ENCODE measurements around the gene LGALS3BP.
"Not testable (repeated sequence)": the region's sequence is repeated elsewhere in the genome, so short reads cannot be mapped to it uniquely, and the experiment has no call there.

The LGALS3BP gene, protein sequence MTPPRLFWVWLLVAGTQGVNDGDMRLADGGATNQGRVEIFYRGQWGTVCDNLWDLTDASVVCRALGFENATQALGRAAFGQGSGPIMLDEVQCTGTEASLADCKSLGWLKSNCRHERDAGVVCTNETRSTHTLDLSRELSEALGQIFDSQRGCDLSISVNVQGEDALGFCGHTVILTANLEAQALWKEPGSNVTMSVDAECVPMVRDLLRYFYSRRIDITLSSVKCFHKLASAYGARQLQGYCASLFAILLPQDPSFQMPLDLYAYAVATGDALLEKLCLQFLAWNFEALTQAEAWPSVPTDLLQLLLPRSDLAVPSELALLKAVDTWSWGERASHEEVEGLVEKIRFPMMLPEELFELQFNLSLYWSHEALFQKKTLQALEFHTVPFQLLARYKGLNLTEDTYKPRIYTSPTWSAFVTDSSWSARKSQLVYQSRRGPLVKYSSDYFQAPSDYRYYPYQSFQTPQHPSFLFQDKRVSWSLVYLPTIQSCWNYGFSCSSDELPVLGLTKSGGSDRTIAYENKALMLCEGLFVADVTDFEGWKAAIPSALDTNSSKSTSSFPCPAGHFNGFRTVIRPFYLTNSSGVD
- 35.5 to 100 (median 45.7) reads per million in 3 experiments for total RNA-seq

DNA sequence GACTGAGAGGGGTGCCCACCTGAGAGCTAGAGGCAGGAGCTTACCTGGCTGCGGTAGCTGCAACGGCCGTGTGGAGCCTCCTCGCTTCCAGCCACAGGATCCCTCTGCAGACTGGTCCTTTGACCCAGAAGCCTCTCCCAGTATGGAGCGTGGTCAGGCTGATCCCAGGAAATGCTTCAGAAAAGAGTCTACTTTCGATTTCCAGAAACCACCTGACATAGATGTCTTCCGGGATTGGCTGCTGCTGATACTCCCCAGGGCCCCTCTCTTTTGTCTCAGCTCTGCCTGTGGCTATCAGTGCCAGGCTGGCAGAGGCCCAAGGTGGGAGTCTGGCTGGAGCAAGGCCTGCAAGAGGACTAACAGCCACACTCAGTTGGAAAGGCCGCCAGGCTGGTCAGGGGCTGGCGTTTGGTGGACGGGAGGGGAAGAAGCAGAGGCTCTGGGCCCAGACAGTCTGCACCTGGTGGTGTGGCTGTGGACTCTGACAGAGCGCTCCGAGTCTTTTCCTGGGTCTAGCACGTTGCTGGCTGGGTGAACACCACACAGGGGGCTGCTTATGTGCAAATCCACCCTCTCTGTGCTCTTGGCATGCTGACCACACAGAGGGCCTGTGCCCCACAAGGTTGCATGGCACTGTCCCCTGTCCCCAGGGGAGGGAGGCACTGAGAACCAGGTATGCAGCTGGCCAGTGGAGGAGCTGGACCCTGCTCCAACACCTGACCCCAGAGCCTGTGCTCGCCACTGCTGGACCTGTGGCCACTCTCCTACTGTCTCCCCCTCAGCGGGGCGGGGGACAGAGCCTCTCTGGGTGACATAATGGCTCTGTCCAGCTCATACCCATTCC lies at the start of gene LGALS3BP:
TSS of gene LGALS3BP (minus strand) at position 144 of the 844 bp plus-strand sequence. CDS start 2,732 bp downstream, outside the sequence.
- DNase-seq, result peak; percentile 42

DNA sequence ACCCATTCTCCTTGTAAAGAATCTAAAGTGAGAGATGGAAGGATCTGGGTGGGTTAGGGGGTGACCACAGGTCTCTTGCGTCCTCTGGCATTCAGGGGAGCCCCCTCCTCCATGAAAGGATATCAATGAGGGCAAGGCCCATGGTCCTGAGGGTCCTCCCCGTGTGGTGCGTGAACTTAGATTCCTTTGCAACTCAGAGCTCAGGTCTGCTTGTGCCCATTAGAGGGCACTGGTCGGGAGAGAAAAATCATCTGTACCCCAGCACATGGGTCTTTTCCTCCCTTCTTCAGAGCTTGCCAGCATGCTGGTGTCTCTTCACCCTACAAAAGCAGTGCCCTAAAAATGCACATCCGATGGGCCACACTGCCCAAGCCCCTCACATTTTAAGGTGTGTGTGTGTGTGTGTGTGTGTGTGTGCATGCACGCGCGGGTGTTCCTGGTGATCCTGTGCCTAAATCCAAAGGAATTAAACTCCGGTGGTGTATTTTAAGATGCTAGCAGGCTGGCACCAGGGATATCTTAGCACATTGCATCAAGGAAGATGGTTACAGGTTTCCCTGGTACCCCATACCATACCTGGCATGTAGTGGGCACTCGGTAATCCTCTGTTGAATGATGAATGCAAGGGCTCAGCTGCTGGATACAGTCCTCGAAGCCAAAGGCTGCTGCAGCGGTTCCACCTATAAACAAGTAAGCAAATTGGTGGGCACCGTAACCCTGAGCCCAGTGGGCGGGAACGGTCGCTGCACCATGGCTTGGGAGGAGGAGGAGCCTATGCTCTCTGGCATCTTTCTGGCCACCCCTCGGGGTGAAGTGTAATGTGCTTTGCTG lies 49.0 kb upstream of the LGALS3BP start:
- no peak for DNase-seq

DNA sequence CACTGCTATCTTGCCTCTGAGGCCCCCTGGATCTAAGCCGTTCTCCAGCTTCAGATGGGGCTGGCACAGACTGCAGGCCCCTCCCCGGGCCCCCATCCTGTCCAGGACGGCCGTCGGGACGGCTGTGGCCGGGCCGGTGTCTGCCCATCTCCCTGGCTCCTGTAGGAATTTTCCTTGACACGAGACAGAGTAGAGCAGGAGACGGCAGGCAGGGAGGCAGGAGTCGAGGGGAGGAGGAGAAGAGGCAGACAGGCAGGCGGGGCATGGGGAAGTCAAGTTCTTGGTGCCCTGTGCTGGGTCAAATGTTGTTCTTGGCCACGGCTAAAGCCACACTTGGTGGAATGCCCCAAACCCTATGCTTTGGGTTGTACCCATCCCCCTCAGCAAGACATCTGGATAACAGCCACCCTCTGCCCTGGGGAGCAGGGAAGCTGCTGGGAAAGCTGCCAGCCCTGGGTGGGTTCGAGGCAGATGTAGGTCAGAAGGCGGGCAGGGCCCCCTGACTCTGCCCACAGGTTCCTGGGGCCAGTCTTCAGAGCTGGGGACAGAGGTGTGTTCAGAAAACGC lies 48.3 kb upstream of the LGALS3BP start:
- no peak for DNase-seq

DNA sequence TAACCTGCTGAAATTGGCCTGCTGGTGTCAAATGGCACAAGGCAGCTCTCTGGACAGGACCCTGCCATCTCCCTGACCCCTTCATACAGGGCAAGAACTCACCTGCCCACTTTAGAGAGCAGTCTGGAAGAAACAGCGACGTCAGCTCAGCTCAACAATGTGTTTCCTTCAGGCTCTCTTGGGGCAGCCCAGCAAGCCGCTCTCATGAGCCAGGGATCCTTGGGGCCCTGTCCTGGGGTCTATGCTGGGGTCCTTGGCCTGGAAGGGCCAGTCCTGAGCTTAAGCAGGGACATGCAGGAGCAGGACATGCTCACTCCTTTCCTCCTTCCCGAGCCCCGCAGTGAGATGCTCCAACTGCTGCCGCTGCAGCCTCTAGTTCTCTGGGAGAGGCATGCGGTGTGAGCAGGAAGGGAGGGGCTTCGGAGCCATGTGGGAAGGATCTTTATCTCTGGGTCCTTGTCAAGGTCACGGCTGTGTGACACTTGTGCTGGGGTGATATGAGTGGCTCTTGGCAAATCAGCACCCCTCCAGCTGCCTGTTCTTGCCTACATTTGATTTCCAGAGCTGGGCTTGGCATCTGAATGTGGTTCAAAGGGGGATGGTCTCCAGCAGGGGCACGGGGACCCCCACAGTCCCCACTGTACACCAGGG lies 47.7 kb upstream of the LGALS3BP start:
- no peak for DNase-seq

DNA sequence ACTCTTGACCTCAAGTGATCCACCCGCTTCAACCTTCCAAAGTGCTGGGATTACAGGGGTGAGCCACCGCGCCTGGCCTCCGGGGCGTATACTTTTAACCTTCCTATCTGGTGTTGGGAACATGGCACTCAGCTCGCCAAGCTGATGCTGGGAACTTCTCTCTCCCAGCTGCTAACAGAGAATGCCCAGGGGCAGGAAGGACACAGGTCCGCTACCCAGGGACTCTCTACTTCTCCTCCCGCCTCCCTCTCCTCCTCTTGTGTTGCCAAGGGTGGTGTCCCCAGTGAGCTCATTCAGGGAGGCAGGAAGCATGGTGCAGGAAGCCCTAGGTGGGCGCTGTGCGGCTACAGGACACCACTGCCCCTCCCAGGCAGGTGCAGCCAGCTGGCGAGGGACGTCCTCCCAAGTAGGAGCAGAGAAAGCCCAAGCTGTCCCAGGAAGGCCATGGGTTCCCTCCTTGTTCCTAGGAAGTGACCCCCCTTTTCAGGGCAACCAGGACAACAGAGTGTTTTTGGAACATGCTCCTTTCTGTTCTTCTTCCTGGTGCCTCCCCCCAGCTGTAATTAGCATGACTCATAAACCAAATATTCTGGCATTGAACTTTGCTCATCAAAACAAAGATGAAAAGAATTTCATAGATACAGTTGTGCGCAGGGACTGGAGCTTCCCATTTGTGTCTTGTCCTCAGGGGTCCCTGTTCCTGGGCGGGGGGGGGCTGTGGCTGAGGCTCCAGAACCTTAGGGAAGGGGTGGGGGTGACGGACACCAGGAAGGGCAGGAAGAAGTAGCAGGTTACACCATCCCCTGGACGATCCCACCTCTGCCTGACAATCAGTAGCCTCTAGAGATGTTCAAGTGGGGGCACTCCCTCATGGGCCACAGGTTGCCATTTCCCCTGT lies 46.9 kb upstream of the LGALS3BP start:
- no peak for DNase-seq

DNA sequence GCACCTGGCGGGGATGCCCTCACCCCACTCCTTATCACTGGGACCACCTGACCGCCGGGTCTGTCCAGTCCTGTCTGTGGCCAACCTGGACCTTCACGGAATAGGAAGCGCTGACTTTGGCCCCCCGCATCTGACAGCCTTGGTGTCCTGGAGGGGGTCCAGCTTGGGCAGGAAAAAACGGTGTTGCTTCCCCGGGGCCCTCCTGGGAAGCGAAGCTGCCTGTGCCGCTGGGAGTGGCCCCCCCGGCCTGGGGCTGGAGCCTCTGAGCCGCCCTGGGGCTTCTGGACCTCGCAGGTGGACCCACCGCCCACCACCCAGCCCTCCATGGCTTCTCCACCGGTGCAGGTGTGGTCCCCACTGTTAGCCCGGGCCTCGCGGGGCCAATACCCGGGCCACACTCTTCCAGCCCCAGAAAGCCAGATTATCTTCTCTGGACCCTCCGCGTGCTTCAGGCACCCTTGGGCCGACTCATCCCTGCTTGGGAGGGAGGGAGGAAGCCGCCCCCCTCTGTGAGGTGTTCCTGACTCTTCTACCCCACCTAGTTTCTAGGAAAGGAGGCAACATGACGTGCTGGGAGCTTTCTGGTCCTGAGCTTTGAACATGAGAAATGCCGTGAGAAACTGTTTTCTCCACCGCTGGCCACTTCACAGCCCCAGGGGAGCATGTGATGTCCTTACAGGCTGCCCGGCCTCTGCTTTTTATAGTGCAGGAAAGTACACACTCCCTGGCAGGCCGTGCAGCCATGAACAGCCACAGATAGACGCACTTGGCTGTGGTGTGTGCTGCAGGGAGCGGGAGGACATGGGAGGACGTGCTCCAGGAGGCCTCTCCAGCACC lies 45.4 kb upstream of the LGALS3BP start:
- DNase-seq, result no peak

DNA sequence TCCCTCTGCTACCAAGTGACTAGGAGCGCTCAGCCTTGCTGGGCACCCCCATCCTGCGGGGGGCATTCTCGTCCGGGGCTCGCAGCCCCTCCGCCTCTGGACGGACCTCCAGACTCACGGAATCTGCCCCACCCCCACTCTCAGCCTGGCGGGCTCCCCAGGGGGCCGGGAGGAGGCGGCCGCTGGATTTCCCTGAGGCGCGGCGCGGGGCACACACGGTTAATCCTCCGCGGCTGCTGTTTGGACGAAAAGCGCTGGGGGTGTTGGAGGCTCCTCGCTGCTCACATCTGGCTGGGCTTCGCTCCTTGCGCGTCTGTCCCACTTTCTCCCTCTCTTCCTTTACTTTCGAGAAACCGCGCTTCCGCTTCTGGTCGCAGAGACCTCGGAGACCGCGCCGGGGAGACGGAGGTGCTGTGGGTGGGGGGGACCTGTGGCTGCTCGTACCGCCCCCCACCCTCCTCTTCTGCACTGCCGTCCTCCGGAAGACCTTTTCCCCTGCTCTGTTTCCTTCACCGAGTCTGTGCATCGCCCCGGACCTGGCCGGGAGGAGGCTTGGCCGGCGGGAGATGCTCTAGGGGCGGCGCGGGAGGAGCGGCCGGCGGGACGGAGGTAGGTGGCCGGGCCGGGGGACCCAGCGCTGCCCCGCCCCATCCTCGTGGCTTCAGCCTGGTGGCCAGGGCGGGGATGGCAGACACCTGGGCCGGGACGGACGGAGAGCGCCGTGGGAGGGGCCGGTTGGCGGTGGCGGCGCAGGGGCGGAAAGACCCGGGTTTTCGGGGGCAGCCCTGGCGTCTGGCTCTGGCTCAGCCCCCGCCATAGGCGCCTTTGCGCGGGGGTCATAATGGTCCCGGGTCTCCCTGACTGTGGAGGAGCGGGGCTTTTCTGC lies 44.4 kb upstream of the LGALS3BP start, which contains the start of gene C1QTNF1:
TSS of gene C1QTNF1 (plus strand) at position 284 of the 886 bp plus-strand sequence. CDS start 19,800 bp downstream, outside the sequence.
- peak; percentile 19 for DNase-seq

DNA sequence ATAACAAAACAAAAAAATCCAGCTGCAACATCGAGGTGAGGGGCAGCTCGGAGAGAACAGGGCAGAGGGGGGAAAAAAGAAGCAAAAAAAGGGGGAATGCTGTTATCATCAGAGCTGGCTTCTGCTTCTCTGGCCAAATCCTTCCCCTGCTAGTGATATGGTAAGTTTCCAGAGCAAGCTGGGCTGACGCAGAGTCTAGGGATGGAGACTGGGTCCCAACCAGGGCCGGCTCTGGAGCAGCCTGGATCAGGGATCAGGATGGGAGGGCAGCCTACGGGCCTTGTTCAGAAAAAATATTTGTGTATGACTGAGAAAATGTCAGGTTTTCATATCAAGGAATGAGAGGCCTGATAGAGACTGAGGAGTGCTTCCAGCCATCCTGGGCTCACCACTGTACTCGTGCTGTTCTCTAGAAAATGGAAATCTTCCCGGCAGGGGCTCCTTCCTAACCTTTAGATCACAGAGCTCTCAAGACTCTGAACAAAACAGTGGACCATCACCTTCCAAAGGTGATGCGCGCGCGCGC lies 43.5 kb upstream of the LGALS3BP start:
- no peak for DNase-seq

DNA sequence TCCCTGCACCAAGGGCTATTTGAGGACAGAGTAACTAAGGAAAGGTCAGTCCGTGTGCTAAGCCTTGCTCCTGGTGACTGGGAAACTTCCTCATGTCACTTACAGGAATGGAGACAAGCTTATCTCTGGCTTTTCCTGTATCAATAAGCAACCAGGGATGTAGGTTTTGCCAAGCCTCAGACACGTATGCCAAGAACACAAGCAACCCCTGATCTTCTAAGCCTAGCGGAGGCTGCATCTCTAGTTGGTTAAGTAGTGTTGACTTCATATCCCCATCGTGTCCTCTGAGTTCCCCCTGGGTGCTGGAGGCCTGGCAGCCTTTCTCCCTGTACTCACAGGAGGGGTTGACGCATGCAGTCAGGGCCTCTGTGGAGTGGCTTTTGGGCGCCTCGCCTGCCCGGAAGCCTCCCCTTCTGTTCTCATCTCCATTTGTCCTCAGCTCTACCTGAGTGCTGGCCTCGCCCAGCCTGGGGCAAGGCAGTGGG lies 42.8 kb upstream of the LGALS3BP start:
- DNase-seq, result no peak

DNA sequence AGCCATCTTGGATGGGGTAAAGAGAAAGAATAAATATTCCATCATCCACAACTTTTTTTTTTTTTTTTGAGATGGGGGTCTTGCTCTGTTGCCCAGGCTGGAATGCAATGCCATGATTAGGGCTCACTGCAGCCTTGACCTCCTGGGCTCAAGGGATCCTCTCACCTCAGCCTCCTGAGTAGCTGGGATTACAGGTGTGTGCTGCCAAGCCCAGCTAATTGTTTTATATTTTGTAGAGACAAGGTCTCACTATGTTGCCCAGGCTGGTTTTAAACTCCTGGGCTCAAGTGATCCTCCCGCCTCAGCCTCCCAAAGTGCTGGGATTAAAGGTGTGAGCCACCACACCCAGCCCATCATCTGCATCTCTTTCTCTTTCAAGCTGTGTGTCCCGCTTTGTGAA lies 42.2 kb upstream of the LGALS3BP start:
- not testable (repeated sequence) for DNase-seq

DNA sequence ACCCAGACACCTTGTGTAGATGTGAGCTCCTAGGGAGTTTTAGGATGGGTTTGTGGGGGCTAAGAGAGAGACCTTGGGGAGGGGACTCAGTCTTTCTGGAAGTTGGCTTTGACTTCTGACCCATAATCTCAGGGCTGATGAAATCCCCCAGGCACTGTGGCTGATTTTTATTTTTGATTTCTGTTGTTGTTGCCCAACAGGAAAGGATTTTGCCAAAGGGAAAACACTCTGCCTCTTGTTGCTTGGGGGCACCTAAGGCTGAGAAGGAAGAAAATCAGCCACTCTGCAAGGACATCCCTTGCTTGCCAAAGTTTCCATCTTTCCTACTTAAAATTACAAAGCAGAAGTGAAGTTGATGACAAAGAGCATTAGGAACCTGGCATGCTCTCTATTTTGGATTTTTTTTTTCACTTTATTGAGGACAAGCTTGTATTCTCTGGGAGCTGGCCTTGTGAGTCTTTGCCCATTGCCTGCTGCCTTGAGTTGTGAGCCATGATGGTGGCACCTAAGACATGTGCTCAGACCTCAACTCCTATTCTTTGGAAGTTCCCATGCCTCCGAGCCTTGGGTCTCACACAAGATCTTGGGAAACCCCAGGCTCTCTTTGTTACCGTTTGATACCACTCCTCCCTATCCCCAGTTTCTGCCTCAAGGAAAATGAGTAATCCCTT lies 41.0 kb upstream of the LGALS3BP start:
- DNase-seq, result no peak

DNA sequence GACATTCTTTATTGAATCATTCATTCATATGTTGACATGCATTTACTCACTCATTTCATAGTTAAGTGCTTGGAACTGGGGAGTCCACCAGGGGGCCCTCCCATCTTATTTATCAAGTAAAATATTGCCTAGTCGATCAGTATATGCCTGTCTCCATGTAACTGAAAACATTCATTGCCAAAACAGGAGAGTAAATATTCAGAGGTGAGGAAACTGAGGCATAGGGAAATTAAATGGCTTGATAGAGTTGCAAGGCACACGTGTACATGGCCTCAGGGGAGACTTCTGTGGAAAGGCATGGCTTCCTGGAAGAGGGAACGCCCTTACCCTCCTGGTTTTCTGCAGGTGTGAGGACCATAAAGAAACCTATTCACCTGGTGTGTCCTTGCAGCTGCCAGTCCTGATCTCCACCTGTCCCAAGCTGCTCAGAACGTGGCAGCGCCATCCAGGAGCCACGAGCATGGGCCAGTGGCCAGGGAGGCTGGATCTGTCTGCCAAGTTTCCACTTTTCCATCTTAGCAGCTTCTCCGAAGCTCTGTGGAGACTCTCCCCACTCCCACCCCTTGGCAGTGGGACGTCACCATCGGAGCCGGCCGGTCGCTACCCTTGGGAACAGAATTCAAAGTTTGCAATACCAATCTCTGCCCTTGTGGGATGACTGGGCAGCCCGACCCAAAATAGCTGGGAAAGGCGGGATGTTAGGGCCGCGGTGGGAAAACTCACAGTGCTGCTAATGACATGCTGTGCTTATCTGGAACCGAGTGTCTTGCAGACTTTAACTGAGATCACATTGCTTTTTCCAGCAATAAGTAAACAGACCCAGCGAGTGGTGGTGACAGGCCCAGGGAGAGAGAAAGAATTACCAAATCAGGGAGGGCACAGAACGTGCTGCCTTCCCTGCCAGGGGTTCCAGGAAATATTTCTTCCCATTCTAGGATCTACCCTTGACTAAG lies 40.2 kb upstream of the LGALS3BP start:
- peak; percentile 44 for DNase-seq

DNA sequence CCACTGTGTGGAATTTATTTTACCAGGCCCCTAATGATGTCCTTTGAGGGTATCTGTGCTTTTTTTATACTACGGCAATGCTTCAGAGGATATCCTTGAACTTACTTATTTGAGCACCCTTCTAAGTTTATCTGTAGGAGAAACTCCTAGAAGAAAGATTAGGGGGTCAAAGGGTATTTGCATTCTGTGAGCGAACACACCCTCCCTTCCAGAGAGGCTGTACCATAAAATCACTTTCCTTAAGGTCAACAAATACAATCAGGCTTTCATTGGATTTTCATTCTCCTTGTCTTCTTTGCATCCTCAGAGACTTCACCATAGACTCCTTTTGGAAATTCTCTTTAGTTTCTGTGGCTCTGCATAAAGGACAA lies 39.5 kb upstream of the LGALS3BP start:
- no peak for DNase-seq

DNA sequence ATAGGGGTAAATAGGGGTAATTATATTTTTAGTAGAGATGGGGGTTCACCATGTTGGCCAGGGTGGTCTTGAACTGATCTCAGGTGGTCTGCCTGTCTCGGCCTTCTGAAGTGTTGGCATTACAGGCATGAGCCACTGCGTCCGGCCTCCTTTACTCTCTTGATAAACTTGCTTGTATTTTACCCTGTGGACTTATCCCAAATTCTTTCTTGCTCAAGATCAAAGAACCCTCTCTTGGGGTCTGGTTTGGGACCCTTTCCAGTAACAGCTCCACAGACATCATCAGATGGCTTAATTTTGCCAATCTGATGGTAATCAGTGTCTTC lies 38.6 kb upstream of the LGALS3BP start:
- no peak for DNase-seq

DNA sequence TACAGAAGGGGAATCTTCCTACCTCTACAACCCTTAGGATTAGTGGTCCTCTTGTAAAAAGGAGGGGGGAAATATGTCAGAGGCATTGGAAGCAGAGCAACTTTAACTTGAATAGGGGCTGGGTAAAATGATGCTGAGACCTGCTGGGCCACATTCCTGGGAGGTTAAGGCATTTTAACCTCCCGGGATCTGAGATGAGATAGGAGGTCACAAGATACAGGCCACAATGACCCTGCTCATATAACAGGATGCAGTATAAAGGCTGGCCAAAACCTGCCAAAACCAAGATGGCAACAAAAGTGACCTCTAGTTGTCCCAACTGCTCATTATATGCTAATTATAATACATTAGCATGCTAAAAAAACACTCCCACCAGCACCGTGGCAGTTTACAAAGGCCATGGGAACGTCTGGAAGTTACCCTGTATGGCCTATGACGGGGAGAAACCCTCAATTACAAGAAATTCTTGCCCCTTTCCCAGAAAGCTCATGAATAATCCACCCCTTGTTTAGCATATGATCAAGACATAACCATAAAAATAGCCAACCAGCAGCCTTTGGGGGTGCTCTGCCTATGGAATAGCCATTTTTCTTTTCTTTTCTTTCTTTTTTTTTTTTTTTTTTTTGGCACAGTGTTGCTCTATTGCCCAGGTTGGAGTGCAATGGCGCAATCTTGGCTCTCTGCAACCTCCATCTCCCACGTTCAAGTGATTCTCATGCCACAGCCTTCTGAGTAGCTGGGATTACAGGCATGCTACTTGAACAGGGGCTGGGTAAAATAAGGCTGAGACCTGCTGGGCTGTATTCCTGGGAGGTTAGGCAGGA lies 38.0 kb upstream of the LGALS3BP start:
- no peak for DNase-seq

Data from central memory CD4-positive, alpha-beta T cell (primary cell).